ENCODE measurements around the gene NCS1.

Gene NCS1

GRCh38 chr9:130172161-130172857, at the start of gene NCS1:
Gene NCS1, plus strand, starts transcription at chr9:130172404. Its CDS starts 260 bp downstream, at chr9:130172664.
- DNase-seq = peak; percentile 65 to 73

- no peak for DNase-seq
Observed at GRCh38 chr9:130122456-130122855, 49.7 kb upstream of the NCS1 start.

- DNase-seq = no peak
Observed at GRCh38 chr9:130124085-130124860, 47.9 kb upstream of the NCS1 start.

GRCh38 chr9:130126721-130127433, 45.3 kb upstream of the NCS1 start:
- no peak for DNase-seq

- DNase-seq = peak; percentile 75 to 80
Observed at GRCh38 chr9:130128251-130128650, 44.0 kb upstream of the NCS1 start.

- peak; percentile 73 to 74 for DNase-seq
Observed at GRCh38 chr9:130128733-130129431, 43.3 kb upstream of the NCS1 start.

GRCh38 chr9:130129432-130130061, 42.7 kb upstream of the NCS1 start:
- DNase-seq = peak; percentile 67 to 68

- DNase-seq = no peak
Observed at GRCh38 chr9:130132746-130133145, 39.5 kb upstream of the NCS1 start.

- DNase-seq = no peak
Observed at GRCh38 chr9:130137081-130137640, 35.0 kb upstream of the NCS1 start.

- DNase-seq = no peak
Observed at GRCh38 chr9:130137641-130138081, 34.5 kb upstream of the NCS1 start.

- DNase-seq = no peak
Observed at GRCh38 chr9:130138171-130138653, 34.0 kb upstream of the NCS1 start.

GRCh38 chr9:130138791-130139190, 33.4 kb upstream of the NCS1 start:
- DNase-seq = no peak

- DNase-seq = no peak
Observed at GRCh38 chr9:130139251-130139650, 33.0 kb upstream of the NCS1 start.

- DNase-seq = peak; percentile 76 to 78
Observed at GRCh38 chr9:130140706-130141105, 31.5 kb upstream of the NCS1 start.

GRCh38 chr9:130142056-130142455, 30.1 kb upstream of the NCS1 start:
- no peak for DNase-seq

- no peak for DNase-seq
Observed at GRCh38 chr9:130142641-130143040, 29.6 kb upstream of the NCS1 start.

GRCh38 chr9:130143279-130143893, 28.8 kb upstream of the NCS1 start:
- no peak for DNase-seq

GRCh38 chr9:130143958-130144366, 28.2 kb upstream of the NCS1 start:
- DNase-seq = peak; percentile 50 to 51

GRCh38 chr9:130144703-130145102, 27.5 kb upstream of the NCS1 start:
- no peak for DNase-seq

- DNase-seq = no peak
Observed at GRCh38 chr9:130145658-130146057, 26.5 kb upstream of the NCS1 start.

- no peak for DNase-seq
Observed at GRCh38 chr9:130147198-130147597, 25.0 kb upstream of the NCS1 start.

Data from activated T-cell treated with anti-CD3 and anti-CD28 coated beads, Interleukin-2, amount 50 U/mL, for 48 hours (primary cell).